Suprapubic skin (tissue), 4 donors: Measurements from ENCODE around the gene SUSD6.

Source experiments
- EP300 ChIP-seq: sonication (generic); formaldehyde crosslinking; IDR thresholded peaks from one replicate; pipeline ENCODE4 v1.6.1; 2017; ENCODE audit warnings: antibody characterized with exemption
- POLR2A ChIP-seq, 2 donors: fragments of 450-650 bp; IDR thresholded peaks; one replicate each; pipeline ENCODE4 v1.6.1; 2017; ENCODE audit warnings: antibody characterized with exemption in 2 of 2, mild to moderate bottlenecking in 2 of 2, moderate library complexity in 2 of 2
- POLR2AphosphoS5 ChIP-seq, 3 donors: sonication (generic); formaldehyde crosslinking; IDR thresholded peaks; one replicate each; pipeline ENCODE4 v1.6.1; 2017; ENCODE audit warnings: antibody characterized with exemption in 3 of 3
- TF ChIP-seq, protein P1 (sequence below), 2 donors: fragments of 200-600 bp in 1 of 2; fragments of 450-650 bp in 1 of 2; sonication (generic) in 1 of 2; IDR thresholded peaks; one replicate each; pipeline ENCODE4 v1.5.1; 2016 to 2019; ENCODE audit warnings: antibody characterized with exemption in 2 of 2, mild to moderate bottlenecking in 1 of 2, moderate library complexity in 1 of 2

DNA sequence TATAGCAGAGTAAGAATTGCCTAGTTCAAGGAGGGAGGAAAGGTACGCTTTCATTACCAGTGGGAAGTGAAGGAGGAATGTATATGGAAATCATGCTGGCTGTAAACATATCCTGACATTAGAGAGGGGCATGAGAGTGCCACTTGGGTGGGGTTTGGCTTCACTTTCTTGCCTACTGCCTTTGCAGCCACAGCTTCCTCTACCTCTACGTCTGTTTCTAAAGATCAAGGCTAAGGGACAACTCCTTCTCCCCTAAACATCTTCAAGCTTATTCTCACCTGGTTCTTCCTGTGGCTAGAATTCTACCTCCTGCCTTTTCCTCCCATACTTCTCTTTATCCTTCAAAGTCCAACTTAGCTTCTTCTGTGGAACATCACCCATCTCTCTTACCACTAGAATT lies 58.0 kb downstream of the SUSD6 start:
- TF ChIP-seq, protein P1, sequence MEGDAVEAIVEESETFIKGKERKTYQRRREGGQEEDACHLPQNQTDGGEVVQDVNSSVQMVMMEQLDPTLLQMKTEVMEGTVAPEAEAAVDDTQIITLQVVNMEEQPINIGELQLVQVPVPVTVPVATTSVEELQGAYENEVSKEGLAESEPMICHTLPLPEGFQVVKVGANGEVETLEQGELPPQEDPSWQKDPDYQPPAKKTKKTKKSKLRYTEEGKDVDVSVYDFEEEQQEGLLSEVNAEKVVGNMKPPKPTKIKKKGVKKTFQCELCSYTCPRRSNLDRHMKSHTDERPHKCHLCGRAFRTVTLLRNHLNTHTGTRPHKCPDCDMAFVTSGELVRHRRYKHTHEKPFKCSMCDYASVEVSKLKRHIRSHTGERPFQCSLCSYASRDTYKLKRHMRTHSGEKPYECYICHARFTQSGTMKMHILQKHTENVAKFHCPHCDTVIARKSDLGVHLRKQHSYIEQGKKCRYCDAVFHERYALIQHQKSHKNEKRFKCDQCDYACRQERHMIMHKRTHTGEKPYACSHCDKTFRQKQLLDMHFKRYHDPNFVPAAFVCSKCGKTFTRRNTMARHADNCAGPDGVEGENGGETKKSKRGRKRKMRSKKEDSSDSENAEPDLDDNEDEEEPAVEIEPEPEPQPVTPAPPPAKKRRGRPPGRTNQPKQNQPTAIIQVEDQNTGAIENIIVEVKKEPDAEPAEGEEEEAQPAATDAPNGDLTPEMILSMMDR (IDR thresholded peaks at IDR 0.05): no peak
- TF ChIP-seq POLR2A (IDR thresholded peaks at IDR 0.05) (no peak), POLR2AphosphoS5 (IDR thresholded peaks at IDR 0.05) (no peak), EP300 (no peak)
